Effector memory CD4-positive, alpha-beta T cell (primary cell): Measurements from ENCODE around the gene EPHB1.

Experiments
- DNase-seq, 3 donors: peaks; one replicate each; pipeline ENCODE4 v3.0.0-alpha.2; 2020
- H3K27ac ChIP-seq: 2 replicates; pipeline ENCODE4 v1.7.0; 2013; ENCODE audit warnings: mild to moderate bottlenecking, low read length, moderate library complexity; ENCODE audit not compliant: insufficient read depth, poor library complexity, severe bottlenecking
- H3K27me3 ChIP-seq: replicated peaks from 2 replicates; pipeline ENCODE4 v1.7.0; 2013; ENCODE audit warnings: mild to moderate bottlenecking, low read length; ENCODE audit not compliant: insufficient read depth, control insufficient read depth, poor library complexity, severe bottlenecking
- H3K36me3 ChIP-seq: 2 replicates; pipeline ENCODE4 v1.7.0; 2013; ENCODE audit warnings: mild to moderate bottlenecking, low read length, moderate library complexity; ENCODE audit not compliant: control insufficient read depth, insufficient read depth
- H3K4me1 ChIP-seq: 2 replicates; pipeline ENCODE4 v1.7.0; 2013; ENCODE audit warnings: low read length, mild to moderate bottlenecking; ENCODE audit not compliant: control insufficient read depth, insufficient read depth, poor library complexity, severe bottlenecking
- H3K4me3 ChIP-seq: 2 replicates; pipeline ENCODE4 v1.7.0; 2013; ENCODE audit warnings: low read length, low read depth, mild to moderate bottlenecking; ENCODE audit not compliant: insufficient read depth, poor library complexity, severe bottlenecking
- H3K9me3 ChIP-seq: 2 replicates; pipeline ENCODE4 v1.7.0; 2013; ENCODE audit warnings: mild to moderate bottlenecking, low read length, moderate library complexity; ENCODE audit not compliant: control insufficient read depth

The EPHB1 gene

GRCh38 chr3:134796281-134797056, 1.4 kb downstream of the EPHB1 start:
- Histone ChIP-seq H3K9me3 (no peaks in the 10 kb centered on the region), H3K4me3 (no peak overlapping the region), H3K27me3 (peaks cover 7% of the 10 kb centered on the region), H3K36me3 (no peaks in the 10 kb centered on the region), H3K27ac (no peak overlapping the region), H3K4me1 (peaks cover 5% of the 10 kb centered on the region)
- no peak for DNase-seq

GRCh38 chr3:134797057-134797740, 2.1 kb downstream of the EPHB1 start:
- Histone ChIP-seq H3K9me3 (no peaks in the 10 kb centered on the region), H3K27ac (no peak overlapping the region), H3K36me3 (no peaks in the 10 kb centered on the region), H3K4me1 (peaks cover 5% of the 10 kb centered on the region), H3K27me3 (peaks cover 7% of the 10 kb centered on the region), H3K4me3 (no peak overlapping the region)
- DNase-seq: no peak

GRCh38 chr3:134797741-134798451, 2.8 kb downstream of the EPHB1 start:
- Histone ChIP-seq H3K27ac (no peak overlapping the region), H3K4me3 (no peak overlapping the region), H3K9me3 (no peaks in the 10 kb centered on the region), H3K4me1 (peaks cover 5% of the 10 kb centered on the region), H3K27me3 (peaks cover 7% of the 10 kb centered on the region), H3K36me3 (no peaks in the 10 kb centered on the region)
- DNase-seq: no peak

- H3K36me3 ChIP-seq: no peaks in the 10 kb centered on the region
- H3K27ac ChIP-seq: no peak overlapping the region
- peaks cover 5% of the 10 kb centered on the region for H3K4me1 ChIP-seq
- H3K4me3 ChIP-seq: no peak overlapping the region
- DNase-seq: no peak
- H3K9me3 ChIP-seq: no peaks in the 10 kb centered on the region
- H3K27me3 ChIP-seq: peaks cover 7% of the 10 kb centered on the region
These were observed 3.7 kb downstream of the EPHB1 start for GRCh38 chr3:134798681-134799311.

GRCh38 chr3:134799393-134799792, 4.3 kb downstream of the EPHB1 start:
- peaks cover 7% of the 10 kb centered on the region for H3K27me3 ChIP-seq
- H3K4me3 ChIP-seq: no peak overlapping the region
- peaks cover 5% of the 10 kb centered on the region for H3K4me1 ChIP-seq

GRCh38 chr3:134801204-134801958, 6.3 kb downstream of the EPHB1 start:
- Histone ChIP-seq H3K9me3 (no peaks in the 10 kb centered on the region), H3K4me1 (no peaks in the 10 kb centered on the region), H3K27ac (no peak overlapping the region), H3K36me3 (no peaks in the 10 kb centered on the region), H3K4me3 (no peak overlapping the region), H3K27me3 (peaks cover 3% of the 10 kb centered on the region)
- DNase-seq: no peak

More at GRCh38 chr3:134799393-134799792, 4.3 kb downstream of the EPHB1 start:
- H3K36me3 ChIP-seq: no peaks in the 10 kb centered on the region
- no peak for DNase-seq
- no peaks in the 10 kb centered on the region for H3K9me3 ChIP-seq
- H3K27ac ChIP-seq: no peak overlapping the region

DNA sequence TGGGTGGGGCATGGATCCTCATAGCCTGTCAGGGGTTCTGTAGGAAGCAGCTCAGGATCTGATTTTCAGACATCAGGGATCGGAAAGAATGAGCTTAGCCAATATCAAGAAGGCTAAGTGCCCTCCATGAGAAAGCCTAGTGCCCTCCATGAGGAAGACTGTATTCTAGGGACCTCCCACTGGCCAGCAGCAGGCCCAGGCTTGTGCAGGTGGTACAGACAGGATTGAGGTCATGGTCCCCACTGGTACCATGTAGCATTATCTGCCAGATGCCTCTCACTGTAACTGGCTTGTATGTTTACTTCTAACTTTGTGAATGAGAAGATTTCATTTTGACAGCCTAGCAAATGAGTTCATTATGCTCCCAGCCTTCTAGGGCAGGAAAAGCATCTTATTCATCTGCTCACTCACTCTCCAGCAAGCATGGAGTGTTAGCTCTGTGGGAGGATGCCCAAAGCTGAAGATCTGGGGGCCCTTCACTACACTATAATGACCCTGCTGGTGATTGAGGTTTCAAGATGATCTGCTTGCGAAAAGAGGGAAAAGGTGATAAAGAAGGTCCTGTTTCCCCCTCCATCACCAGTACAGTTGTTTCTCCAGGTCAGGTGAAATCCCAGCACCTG, 7.5 kb downstream of the EPHB1 start:
- no peak overlapping the region for H3K4me3 ChIP-seq
- no peak for DNase-seq
- no peak overlapping the region for H3K27ac ChIP-seq
- no peaks in the 10 kb centered on the region for H3K9me3 ChIP-seq
- H3K27me3 ChIP-seq: peaks cover under 1% of the 10 kb centered on the region
- no peaks in the 10 kb centered on the region for H3K36me3 ChIP-seq
- no peaks in the 10 kb centered on the region for H3K4me1 ChIP-seq

DNA sequence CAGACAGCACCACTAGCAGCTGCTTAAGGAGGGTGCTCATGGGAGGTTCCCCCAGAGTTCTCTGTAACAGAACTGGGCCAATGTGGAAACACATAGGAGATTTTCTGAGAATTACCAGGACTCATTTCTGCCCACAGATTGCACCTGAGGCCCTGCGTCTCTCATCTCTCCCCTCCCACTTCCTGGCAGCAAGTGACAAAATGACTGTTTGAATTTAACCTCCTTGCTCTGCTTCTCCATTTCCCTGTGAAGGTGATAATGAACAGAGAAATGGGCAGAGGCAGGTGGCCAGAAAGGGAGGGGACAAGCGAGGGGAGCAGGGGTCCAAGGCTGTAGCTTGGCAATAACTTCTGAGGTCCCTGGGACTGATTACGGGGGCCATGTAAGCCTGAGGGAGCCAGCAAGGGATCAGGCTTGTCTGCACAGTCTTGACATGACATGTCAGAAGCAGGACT, 8.0 kb downstream of the EPHB1 start:
- Histone ChIP-seq H3K36me3 (no peaks in the 10 kb centered on the region), H3K4me1 (no peaks in the 10 kb centered on the region), H3K4me3 (no peak overlapping the region), H3K27me3 (no peaks in the 10 kb centered on the region), H3K9me3 (no peaks in the 10 kb centered on the region), H3K27ac (no peak overlapping the region)
- DNase-seq: no peak

DNA sequence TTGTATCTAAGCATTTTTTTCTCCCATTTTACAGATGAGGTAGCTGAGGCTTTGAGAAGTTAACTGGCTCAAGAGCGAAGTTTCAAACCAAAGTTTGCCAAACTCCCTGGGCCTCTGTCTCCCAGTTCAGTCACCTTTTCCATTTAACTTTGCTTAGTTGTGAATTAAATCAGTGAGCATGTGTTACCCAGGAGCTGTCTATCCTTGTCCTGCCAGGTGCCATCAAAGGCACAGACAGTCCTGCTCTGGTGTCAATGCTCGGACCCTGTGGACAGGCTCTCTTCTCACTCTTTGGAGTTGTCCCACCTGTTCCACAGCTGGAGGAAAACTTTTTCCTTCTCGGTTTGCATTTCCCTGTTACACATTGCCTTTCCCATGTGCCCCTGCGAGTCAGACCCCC, 8.6 kb downstream of the EPHB1 start:
- DNase-seq: no peak
- no peak overlapping the region for H3K4me3 ChIP-seq
- H3K9me3 ChIP-seq: no peaks in the 10 kb centered on the region

More for the DNA sequence above, 8.6 kb downstream of the EPHB1 start:
- Histone ChIP-seq H3K4me1 (no peaks in the 10 kb centered on the region), H3K27me3 (no peaks in the 10 kb centered on the region), H3K27ac (no peak overlapping the region), H3K36me3 (no peaks in the 10 kb centered on the region)
